Activated CD8-positive, alpha-beta memory T cell treated with anti-CD3 and anti-CD28 coated beads, Interleukin-2, amount 50 U/mL, for 24 hours (primary cell): Measurements from ENCODE around the gene MTHFSD.
A peak's percentile ranks its signal among the peaks of the same experiment; 100 is the strongest.

Source experiments
- DNase-seq: peaks from one replicate; pipeline ENCODE4 v3.0.0-alpha.2; 2020; ENCODE audit errors: extremely low read depth

Gene MTHFSD

DNA sequence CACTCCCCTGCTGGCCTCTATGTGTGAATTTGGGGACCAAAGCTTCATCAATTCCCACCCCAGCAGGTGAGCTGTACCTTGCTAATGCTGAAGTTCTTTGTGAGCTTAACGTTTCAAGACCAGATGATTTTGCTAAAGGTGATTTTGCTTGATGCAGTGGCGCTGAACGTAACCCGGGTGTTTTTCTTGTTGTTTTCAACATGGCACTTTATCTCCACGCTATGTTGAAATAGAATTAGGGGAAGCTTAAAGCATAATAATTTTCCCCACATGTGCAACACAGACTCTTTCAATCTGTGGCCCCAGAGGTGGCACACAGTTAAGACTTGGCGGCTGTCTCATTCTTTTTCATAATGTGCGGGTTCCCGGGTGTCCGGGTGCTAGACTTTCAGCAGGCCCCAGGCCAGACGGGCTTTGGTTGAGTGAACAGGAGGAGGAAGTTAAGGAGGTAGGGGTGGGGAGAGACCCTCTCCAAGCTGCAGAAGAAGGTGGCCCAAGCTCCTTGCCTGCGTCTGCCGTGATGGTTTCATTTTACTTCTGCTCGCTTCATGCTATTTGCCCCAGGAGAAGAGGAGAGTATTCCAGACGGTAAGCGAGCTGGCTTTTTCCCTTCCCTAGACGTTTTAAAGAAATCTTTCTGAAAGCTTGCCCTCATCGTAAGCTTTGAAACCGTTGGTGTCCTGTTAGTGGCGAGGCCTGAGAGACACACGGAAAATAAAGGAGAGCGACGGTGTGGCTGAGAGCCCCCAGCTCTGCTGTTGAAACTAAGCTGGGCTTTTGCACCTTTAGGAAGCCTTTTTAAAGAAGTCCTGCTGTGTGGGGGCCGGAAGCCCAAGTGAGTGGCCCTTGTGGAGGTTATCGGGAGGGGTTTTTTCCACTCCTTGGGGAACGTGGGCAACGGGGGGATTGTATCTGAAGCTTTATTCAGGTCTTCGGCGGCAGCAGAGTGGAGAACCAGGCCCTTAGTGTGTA, 15.8 kb upstream of the MTHFSD start:
- DNase-seq: no peak

DNA sequence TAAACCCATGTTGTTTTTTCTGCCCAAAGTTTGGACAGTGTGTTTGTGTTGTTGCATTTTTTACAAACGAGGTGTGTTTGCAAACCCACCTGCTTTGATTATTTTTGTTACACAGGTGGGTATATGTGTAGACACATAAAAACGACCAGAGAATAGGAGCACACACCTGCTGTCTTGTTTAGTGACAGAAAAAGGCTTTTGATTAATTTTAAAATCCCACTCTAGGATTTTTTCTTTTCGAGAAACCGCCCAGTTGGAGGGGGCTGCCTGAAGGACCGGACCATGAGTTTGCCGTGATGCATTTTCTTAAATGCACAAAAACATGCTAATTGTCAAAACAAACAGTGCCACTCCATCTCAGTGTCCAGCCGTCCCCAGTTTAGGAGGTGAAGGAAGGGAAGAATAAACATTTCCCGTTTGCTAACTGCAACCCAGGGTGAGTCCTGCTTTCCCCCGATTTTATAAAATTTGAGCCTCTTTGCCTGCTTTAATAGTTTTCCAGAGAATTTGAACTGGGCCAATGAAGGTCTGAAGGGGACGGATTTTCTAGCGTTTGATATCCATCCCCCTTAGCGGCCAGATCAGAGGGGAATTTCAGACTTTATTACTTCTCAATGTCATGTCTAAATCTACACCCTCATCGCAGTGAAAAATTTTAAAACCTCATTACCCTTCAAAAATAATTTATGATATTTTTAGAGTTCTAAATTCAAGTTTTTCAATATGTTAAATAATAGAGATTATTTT, 14.8 kb upstream of the MTHFSD start:
- DNase-seq: no peak

DNA sequence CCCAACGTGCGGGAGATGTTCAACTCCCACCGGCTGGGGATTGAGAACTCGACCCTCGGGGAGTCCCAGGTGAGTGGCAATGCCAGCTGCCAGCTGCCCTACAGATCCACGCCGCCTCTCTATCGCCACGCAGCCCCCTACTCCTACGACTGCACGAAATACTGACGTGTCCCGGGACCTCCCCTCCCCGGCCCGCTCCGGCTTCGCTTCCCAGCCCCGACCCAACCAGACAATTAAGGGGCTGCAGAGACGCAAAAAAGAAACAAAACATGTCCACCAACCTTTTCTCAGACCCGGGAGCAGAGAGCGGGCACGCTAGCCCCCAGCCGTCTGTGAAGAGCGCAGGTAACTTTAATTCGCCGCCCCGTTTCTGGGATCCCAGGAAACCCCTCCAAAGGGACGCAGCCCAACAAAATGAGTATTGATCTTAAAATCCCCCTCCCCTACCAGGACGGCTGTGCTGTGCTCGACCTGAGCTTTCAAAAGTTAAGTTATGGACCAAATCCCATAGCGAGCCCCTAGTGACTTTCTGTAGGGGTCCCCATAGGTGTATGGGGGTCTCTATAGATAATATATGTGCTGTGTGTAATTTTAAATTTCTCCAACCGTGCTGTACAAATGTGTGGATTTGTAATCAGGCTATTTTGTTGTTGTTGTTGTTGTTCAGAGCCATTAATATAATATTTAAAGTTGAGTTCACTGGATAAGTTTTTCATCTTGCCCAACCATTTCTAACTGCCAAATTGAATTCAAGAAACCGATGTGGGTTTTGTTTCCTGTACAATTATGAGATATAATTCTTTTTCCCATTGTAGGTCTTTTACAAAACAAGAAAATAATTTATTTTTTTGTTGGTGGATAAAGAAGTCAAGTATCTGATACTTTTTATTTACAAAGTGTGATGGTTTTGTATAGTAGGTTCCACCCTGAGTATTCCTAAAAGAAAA, 13.9 kb upstream of the MTHFSD start:
- no peak for DNase-seq

DNA sequence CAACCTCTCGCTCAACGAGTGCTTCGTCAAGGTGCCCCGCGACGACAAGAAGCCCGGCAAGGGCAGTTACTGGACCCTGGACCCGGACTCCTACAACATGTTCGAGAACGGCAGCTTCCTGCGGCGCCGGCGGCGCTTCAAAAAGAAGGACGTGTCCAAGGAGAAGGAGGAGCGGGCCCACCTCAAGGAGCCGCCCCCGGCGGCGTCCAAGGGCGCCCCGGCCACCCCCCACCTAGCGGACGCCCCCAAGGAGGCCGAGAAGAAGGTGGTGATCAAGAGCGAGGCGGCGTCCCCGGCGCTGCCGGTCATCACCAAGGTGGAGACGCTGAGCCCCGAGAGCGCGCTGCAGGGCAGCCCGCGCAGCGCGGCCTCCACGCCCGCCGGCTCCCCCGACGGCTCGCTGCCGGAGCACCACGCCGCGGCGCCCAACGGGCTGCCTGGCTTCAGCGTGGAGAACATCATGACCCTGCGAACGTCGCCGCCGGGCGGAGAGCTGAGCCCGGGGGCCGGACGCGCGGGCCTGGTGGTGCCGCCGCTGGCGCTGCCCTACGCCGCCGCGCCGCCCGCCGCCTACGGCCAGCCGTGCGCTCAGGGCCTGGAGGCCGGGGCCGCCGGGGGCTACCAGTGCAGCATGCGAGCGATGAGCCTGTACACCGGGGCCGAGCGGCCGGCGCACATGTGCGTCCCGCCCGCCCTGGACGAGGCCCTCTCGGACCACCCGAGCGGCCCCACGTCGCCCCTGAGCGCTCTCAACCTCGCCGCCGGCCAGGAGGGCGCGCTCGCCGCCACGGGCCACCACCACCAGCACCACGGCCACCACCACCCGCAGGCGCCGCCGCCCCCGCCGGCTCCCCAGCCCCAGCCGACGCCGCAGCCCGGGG, 12.9 kb upstream of the MTHFSD start:
- no peak for DNase-seq

DNA sequence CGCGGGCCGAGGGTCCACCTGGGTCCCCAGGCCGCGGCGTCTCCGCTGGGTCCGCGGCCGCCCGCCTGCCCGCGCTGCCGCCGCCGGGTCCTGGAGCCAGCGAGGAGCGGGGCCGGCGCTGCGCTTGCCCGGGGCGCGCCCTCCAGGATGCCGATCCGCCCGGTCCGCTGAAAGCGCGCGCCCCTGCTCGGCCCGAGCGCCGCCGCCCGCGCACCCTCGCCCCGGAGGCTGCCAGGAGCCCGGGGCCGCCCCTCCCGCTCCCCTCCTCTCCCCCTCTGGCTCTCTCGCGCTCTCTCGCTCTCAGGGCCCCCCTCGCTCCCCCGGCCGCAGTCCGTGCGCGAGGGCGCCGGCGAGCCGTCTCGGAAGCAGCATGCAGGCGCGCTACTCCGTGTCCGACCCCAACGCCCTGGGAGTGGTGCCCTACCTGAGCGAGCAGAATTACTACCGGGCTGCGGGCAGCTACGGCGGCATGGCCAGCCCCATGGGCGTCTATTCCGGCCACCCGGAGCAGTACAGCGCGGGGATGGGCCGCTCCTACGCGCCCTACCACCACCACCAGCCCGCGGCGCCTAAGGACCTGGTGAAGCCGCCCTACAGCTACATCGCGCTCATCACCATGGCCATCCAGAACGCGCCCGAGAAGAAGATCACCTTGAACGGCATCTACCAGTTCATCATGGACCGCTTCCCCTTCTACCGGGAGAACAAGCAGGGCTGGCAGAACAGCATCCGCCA, 12.1 kb upstream of the MTHFSD start:
- DNase-seq: no peak

DNA sequence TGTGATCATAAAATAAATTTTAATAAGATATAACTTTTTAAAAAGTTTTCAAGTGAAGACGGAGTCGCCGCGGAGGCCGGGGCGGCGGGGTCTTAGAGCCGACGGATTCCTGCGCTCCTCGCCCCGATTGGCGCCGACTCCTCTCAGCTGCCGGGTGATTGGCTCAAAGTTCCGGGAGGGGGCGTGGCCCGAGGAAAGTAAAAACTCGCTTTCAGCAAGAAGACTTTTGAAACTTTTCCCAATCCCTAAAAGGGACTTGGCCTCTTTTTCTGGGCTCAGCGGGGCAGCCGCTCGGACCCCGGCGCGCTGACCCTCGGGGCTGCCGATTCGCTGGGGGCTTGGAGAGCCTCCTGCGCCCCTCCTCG, 11.5 kb upstream of the MTHFSD start, which contains the start of gene FOXC2:
TSS of gene FOXC2 (plus strand) at position 229 of the 365 bp plus-strand sequence. CDS start 507 bp downstream, outside the sequence.
- DNase-seq: no peak

DNA sequence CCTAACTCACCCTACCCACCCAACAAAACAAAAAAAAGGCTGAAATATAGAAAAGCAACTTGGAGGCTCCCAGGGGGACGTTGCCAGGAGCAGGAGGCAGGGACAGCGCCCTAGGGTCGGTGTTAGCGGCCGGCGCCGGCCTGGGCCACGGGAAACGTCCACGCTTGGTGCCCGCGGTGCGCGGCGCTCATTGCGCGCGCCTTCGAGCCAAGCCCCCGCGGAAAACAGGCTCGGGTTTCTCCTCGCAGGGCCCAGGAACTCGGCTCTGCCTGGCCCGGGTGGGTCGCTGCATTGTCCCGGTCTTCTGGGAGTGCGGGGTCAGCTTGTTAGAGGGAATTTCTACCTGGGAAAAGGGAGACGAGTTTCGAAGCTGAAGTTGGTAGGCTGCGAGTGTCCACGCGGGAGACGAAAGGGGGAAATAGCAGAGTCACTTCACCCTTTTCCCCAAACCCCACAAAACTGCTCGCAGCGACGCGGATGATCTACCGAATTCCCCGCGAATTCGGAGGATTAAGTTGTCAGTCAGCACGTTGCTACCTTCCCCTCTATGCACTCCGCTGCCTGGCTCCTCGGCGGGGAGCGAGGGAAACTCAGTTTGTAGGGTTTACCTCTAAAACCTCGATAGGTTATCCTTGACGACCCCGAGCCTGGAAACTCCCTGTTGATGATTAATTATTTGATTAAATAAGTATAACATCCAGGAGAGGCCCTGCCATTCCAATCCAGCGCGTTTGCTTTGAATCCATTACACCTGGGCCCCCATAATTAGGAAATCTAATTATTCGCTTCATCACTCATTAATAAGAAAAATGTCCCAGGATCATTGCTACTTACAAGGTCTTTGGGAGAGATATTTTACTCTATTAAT, 10.8 kb upstream of the MTHFSD start:
- DNase-seq: no peak

DNA sequence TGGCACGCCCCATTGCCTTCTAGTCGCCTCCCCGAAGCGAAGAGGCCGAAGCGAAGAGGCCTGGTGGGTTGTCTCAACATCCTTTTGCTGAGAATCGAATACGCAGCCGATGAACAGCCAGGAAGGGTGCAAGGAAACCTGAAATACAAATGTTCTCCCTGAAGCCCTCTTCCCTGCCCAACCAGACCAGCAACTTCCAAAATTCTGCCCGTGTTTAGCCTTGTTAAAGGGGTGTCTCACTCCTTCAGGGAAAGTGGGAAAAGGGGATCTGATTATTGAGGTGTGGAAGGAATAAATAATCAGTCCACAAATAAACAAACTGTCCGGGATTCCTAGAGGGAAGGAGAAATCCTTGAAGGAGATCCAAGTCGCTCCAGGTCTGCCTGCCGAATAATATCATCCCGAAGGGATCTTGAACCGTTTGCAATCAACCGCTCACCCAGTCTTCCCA, 10.2 kb upstream of the MTHFSD start:
- no peak for DNase-seq

DNA sequence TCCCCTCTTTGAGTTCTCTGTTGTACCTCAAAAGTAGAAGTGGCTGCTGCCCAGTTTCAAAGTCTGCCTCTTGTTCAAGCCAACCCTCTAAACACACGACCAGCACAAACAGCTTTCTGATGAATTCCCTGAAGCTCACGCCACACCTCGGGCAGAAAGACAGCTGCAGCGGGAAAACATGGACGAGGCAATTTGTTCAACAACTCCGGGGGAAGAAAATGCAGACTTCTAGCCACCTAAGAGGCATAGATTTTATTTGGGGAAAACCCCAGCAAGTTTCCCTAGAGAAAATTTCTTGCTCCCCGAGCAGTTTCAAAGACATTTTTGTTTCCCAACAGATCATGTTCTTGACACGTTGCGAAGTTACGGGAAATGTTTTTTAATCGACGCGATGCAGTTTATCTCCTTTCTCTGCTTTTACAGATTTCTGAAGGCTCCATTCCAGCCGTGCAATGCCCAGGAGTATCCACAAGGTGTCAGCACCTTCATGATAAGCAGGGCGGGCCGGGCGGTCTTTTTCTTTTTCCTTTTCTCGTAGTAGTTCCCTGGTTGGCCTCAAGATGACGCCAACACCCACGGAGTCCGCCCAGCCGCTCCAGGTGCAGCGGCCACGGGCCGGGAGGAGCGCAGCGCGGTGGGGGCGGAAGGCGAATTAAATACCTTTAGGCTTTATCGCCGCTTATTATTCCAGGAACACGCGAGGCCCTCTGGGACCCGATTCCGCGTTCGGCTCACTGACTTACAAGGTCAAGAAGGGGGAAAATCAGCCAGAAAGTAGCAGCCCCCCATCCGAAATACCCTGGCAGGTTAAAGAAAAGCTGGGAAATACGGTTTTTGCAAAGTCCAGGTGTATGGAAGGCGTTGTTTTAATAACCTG, 8.7 kb upstream of the MTHFSD start:
- DNase-seq: peak; percentile 71

DNA sequence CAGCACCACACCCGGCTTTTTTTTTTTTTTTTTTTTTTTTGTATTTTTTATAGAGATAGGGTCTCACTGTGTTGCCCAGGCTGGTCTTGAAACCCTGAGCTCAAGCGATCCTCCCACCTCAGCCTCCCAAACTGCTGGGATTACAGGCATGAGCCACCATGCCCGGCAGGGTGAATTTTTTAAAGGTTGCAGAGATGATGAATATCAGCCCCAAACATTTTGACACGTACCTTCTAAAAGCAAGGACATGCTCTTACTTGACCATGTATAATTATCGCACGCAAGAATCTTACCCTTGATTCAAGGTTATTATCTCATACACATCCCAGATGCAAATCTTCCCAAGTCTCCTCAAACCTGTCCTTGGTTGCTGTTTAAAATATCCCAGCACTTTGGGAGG, 7.3 kb upstream of the MTHFSD start:
- DNase-seq: no peak

DNA sequence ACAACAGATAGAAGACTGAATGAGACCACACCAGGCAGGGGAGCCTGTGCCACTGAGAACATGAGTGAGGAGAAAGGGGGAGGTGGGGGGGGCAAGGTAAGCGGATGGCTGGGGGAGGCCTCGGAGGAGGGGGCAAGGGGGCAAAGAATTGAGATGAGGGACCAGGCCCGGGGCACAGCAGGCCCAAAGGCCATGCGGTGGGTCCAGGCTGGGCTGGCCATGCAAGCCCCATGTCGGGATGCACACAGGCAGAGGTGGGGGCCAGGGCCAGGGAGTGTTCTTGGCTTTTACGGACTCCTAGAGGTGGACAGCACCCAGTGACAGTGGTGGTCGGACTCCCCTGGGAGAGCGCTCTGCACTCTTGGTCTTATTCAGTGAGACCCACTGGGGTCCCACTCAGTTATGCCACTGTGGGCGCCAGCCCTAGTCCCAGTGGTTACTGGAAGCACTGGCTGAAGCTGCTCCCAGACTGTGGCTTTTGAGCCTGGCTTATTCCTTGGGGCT, 4.8 kb upstream of the MTHFSD start:
- DNase-seq: no peak

DNA sequence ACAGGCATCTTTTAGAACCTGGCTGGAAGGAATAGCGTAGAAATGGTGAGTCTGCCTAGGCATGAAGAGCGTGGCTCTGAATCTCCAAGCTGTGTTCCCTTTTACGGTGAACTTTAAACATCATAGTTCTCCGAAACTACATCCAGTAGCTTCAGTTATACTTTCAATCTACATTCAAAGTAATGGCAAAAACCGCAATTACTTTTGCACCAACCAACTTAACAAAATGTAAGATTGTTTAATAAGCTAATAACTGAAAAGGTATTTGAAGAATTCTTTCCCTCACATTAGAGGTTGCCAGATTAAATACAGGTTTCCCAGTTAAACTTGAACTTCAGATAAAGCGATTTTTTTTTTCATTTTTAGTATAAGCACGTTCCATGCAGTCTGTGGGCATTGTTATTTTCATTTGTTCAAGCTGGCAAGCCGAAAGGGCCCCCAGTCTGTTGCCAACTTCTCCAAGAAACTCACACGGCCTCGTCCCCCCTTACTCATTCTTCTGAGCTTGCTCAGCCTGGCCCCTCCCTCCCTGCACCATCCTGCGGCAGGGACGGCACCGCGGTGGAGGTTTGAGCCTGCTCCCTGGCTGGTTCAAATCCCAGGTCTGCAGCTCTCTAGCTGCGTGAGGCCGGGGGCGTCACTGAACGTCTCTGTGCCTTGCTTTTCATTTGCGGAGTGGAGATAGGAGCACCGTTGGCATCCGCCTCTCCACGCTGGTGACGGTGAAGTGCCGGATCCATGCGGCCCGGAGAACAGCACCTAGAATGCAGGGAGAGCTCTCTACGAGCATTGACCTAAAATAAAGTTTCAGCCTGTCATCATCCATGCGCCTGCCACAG, 3.5 kb upstream of the MTHFSD start:
- DNase-seq: no peak

DNA sequence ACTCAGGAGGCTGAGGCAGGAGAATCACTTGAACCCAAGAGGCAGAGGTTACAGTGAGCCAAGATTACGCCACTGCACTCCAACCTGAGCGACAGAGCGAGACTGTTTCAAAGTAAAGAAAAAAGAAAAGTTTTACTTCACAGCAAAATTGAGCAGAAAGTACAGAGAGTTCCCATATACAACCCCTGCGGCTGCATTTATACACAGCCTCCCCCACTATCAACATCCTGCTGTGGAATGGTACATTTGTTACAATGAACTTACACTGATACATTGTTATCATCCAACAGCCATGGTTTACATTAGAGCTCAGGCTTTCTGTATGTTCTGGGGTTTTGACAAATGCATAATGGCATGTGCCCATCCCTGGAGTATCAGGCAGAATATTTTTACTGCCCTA, 2.6 kb upstream of the MTHFSD start:
- DNase-seq: no peak

DNA sequence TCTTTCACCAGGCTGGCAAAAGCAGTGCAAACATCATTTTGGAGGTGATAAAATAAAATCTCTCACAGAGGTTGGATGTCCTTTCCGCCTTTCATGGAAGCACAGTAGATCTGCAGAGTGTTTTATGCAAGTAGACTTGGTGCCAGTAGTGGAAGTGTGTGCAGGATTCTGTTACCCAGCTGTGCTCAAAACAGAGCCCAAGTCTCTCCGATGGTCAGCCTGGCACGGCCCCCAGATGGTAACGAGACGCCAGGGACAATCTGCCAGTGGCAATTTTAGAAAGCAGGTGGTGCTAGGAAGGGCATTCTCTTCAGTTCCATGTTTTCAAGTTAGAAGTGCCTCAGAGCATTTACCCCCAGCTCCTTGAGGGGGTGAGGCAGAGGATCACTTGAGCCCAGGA, 1.5 kb upstream of the MTHFSD start:
- DNase-seq: no peak

DNA sequence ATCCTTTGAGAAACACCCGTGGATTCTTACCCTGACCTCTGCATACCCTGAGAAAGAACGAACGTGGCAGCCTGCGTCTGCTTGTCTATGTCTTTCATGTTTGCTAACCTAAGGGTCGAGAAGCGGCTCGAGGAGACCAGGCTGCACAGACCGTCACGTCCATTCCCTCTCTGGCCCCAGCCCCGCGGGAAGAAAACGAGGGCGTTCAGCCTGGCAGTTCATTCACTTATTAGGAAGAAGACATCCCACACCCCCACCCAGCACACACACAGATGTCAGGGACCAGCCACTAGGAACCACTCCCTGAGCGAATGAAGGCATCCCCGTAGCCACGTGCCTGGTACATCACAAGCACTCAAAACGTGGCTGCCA, 655 bp upstream of the MTHFSD start:
- DNase-seq: no peak

DNA sequence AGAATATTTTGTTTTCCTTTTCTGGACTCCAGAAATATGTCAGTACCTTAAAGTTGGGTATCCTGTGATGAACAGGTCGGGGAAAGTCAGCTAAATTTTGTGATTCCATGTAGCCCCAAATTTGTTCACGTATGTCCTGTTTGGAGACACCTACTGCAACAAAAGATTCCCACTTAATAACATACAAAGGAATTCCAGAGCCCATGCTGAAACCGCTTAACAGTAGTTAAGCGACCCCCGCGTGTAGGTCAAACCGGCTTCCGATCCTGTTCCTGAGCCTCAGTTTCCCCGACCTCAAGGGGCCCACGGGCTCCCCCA, 477 bp downstream of the MTHFSD start:
- no peak for DNase-seq

DNA sequence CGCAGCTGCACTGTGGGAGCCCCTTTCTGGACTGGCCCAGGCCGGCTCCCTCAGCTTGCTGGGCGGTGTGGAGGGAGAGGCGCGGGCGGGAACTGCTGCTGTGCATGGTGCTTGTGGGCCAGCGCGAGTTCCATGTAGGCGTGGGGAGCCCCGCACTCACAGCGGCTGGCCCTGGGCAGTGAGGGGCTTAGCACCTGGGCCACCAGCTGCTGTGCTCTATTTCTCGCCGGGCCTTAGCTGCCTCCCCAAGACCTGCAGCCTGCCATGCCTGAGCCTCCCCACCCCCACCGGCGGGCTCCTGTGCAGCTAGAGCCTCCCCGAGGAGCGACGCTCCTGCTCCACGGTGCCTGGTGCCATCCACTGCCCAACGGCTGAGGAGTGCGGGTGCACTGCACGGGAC, 1.7 kb downstream of the MTHFSD start:
- DNase-seq: no peak
